HCT116 (cell line): ENCODE measurements around the gene SLC24A2. TPM values are rescaled to one million over a fixed set of nuclear protein-coding genes. Genes with fewer than 3 reads are reported as not detected.

ENCODE experiments used
- ATAC-seq: fragments of 200-7000 bp; cut with Tn5 transposase; 2 replicates; pipeline ENCODE4 v1.9.1; 2020; ENCODE audit warnings: mild to moderate bottlenecking, moderate library complexity
- BruUV-seq: library from RNA; stranded (reverse); fragments of 400-500 nt; replicated peaks from 2 replicates; lab custom pipeline; 2021; lab: Mats Ljungman, UMichigan
- CTCF ChIA-PET: fragments of 300-600 bp; sonication (Branson Sonifier 250); formaldehyde crosslinking; loops from one replicate; lab custom pipeline; 2021; ENCODE audit warnings: antibody characterized with exemption; lab: Charles Lee
- POLR2A ChIA-PET: fragments of 300-600, 350-600 bp; sonication (Branson Sonifier 250); formaldehyde crosslinking; loops from one replicate; lab custom pipeline; 2021; ENCODE audit warnings: antibody characterized with exemption; lab: Charles Lee
- RAD21 ChIA-PET, 2 experiments: fragments of 300-600 bp; sonication (Branson Sonifier 250); formaldehyde crosslinking; loops; one replicate each; lab custom pipeline; 2023; ENCODE audit warnings: low total read pairs in 2 of 2; ENCODE audit not compliant: uncharacterized antibody in 2 of 2, unreplicated experiment in 2 of 2, low non-redundant PET in 1 of 2; lab: Charles Lee
- DNase-seq: peaks from one replicate; pipeline ENCODE4 v3.0.0-alpha.2; 2010; ENCODE audit warnings: low read depth, low spot score
- H2AFZ ChIP-seq: fragments of 200-600 bp; shearing (Covaris generic), sonication (generic); 2 replicates; pipeline ENCODE4 v1.6.1; 2017; ENCODE audit warnings: low read depth, mixed run types, mixed read lengths, antibody characterized with exemption, low read length; ENCODE audit not compliant: poor library complexity, severe bottlenecking
- H3K27ac ChIP-seq: 2 replicates; pipeline ENCODE4 v1.5.1; 2012; ENCODE audit warnings: low read depth, low read length
- H3K27me3 ChIP-seq: fragments of 200-600 bp; sonication (generic); 2 replicates; pipeline ENCODE4 v1.6.1; 2016; ENCODE audit warnings: mixed run types, low read length, mixed read lengths; ENCODE audit not compliant: insufficient read depth
- H3K36me3 ChIP-seq, 2 experiments: fragments of 200-500 bp in 1 of 2; fragments of 200-600 bp in 1 of 2; sonication (Bioruptor generic) in 1 of 2; sonication (generic) in 1 of 2; 2 replicates each; pipeline versions ENCODE4 v1.5.1 to v1.6.1; 2014 to 2016; ENCODE audit warnings: low read length in 2 of 2, inconsistent platforms in 1 of 2, mixed read lengths in 1 of 2, mixed run types in 1 of 2; ENCODE audit not compliant: insufficient read depth in 2 of 2, control insufficient read depth in 1 of 2
- H3K4me1 ChIP-seq, 2 experiments: fragments of 200-600 bp in 1 of 2; sonication (generic) in 1 of 2; 2 replicates each; pipeline versions ENCODE4 v1.5.1 to v1.6.1; 2012 to 2017; ENCODE audit warnings: low read length in 2 of 2, inconsistent platforms in 1 of 2, mild to moderate bottlenecking in 1 of 2, mixed read lengths in 1 of 2, mixed run types in 1 of 2, moderate library complexity in 1 of 2; ENCODE audit not compliant: insufficient read depth in 2 of 2, control insufficient read depth in 1 of 2
- H3K4me2 ChIP-seq: fragments of 200-600 bp; sonication (generic); 2 replicates; pipeline ENCODE4 v1.6.1; 2017; ENCODE audit warnings: mixed run types, low read length, mixed read lengths
- H3K4me3 ChIP-seq, 2 experiments: fragments of 200-600 bp in 1 of 2; sonication (generic) in 1 of 2; replicated peaks in 1 of 2; 2 replicates each; pipeline ENCODE4 v1.5.1; 2011 to 2016; ENCODE audit warnings: low read length in 2 of 2, control low read depth in 1 of 2, low read depth in 1 of 2, mild to moderate bottlenecking in 1 of 2, mixed read lengths in 1 of 2, mixed run types in 1 of 2
- H3K79me2 ChIP-seq: fragments of 200-600 bp; sonication (generic); 2 replicates; pipeline ENCODE4 v1.6.1; 2017; ENCODE audit warnings: mild to moderate bottlenecking, mixed run types, low read length, moderate library complexity, mixed read lengths; ENCODE audit not compliant: insufficient read depth
- H3K9ac ChIP-seq: fragments of 200-600 bp; sonication (generic); 2 replicates; pipeline ENCODE4 v1.6.1; 2016; ENCODE audit warnings: low read length, mixed read lengths
- H3K9me2 ChIP-seq: fragments of 200-600 bp; sonication (generic), shearing (Covaris generic); 2 replicates; pipeline ENCODE4 v1.6.1; 2017; ENCODE audit warnings: mixed run types, mild to moderate bottlenecking, moderate library complexity; ENCODE audit not compliant: insufficient read depth
- H3K9me3 ChIP-seq, 2 experiments: fragments of 200-500 bp in 1 of 2; fragments of 200-600 bp in 1 of 2; sonication (Bioruptor generic) in 1 of 2; sonication (generic) in 1 of 2; 2 replicates each; pipeline ENCODE4 v1.6.1; 2014 to 2017; ENCODE audit warnings: low read length in 2 of 2, mixed read lengths in 2 of 2, inconsistent platforms in 1 of 2, low read depth in 1 of 2, mild to moderate bottlenecking in 1 of 2, mixed run types in 1 of 2, moderate library complexity in 1 of 2; ENCODE audit not compliant: control insufficient read depth in 1 of 2, insufficient read depth in 1 of 2
- H4K20me1 ChIP-seq: fragments of 200-600 bp; sonication (generic), shearing (Covaris generic); 2 replicates; pipeline ENCODE4 v1.6.1; 2017; ENCODE audit warnings: mixed run types, mild to moderate bottlenecking, moderate library complexity; ENCODE audit not compliant: insufficient read depth
- CEBPB ChIP-seq: IDR thresholded peaks from 2 replicates; pipeline ENCODE4 v1.6.1; 2012; ENCODE audit warnings: low read depth
- EGR1 ChIP-seq: IDR thresholded peaks from 2 replicates; pipeline ENCODE4 v1.6.1; 2012; ENCODE audit warnings: low read depth
- EZH2phosphoT487 ChIP-seq: fragments of 200-600 bp; IDR thresholded peaks from 2 replicates; pipeline ENCODE4 v1.6.1; 2018; ENCODE audit warnings: antibody characterized with exemption, borderline replicate concordance
- FOSL1 ChIP-seq: IDR thresholded peaks from 2 replicates; pipeline ENCODE4 v1.6.1; 2012; ENCODE audit warnings: low read depth
- JUND ChIP-seq: IDR thresholded peaks from 2 replicates; pipeline ENCODE4 v1.6.1; 2012
- POLR2A ChIP-seq: IDR thresholded peaks from 2 replicates; pipeline ENCODE4 v1.7.0; 2011; ENCODE audit warnings: borderline replicate concordance; ENCODE audit not compliant: insufficient read depth, insufficient read length; ENCODE audit errors: extremely low read depth
- POLR2AphosphoS5 ChIP-seq: IDR thresholded peaks from 2 replicates; pipeline ENCODE4 v1.6.1; 2011; ENCODE audit warnings: mild to moderate bottlenecking, low read depth, low read length, moderate library complexity
- RAD21 ChIP-seq: IDR thresholded peaks from 2 replicates; pipeline ENCODE4 v1.6.1; 2012; ENCODE audit warnings: low read depth, mild to moderate bottlenecking
- SIN3A ChIP-seq: IDR thresholded peaks from 2 replicates; pipeline ENCODE4 v1.6.1; 2012; ENCODE audit warnings: low read depth
- SP1 ChIP-seq: IDR thresholded peaks from 2 replicates; pipeline ENCODE4 v1.6.1; 2012; ENCODE audit warnings: low read depth
- SRF ChIP-seq: IDR thresholded peaks from 2 replicates; pipeline ENCODE4 v1.6.1; 2012; ENCODE audit warnings: low read depth
- TCF7L2 ChIP-seq: IDR thresholded peaks from 2 replicates; pipeline ENCODE4 v1.7.0; 2011; ENCODE audit warnings: borderline replicate concordance, inconsistent platforms; ENCODE audit not compliant: insufficient read depth, insufficient read length; ENCODE audit errors: extremely low read depth
- YY1 ChIP-seq: IDR thresholded peaks from 2 replicates; pipeline ENCODE4 v1.6.1; 2011; ENCODE audit warnings: low read length, low read depth, moderate library complexity, mild to moderate bottlenecking; ENCODE audit not compliant: insufficient replicate concordance; ENCODE audit errors: extremely low read depth
- ZFX ChIP-seq: fragments of 450-650 bp; IDR thresholded peaks from 2 replicates; pipeline ENCODE4 v1.6.1; 2017
- ZNF274 ChIP-seq: fragments of 200-500 bp; sonication (Bioruptor generic); IDR thresholded peaks from 2 replicates; pipeline ENCODE4 v1.6.1; 2014; ENCODE audit warnings: mild to moderate bottlenecking, low read depth, low read length, inconsistent platforms
- intact Hi-C: fragments of 100-400 bp; cut with micrococcal nuclease; formaldehyde crosslinking; loops from 2 replicates; pipeline ENCODE4 v1.10.0; 2022
- total RNA-seq: library from RNA; stranded (reverse); gene quantifications from one replicate; pipeline ENCODE4 v1.2.1, GENCODE V29; 2021; ENCODE audit not compliant: unreplicated experiment
- TF ChIP-seq, protein P1 (sequence below), 3 experiments: fragments of 200-600 bp in 1 of 3; sonication (generic) in 1 of 3; IDR thresholded peaks in 2 of 3; conservative IDR thresholded peaks in 1 of 3; 2 replicates each; pipeline ENCODE4 v1.5.1; 2012 to 2017; ENCODE audit warnings: low read depth in 2 of 3, low read length in 2 of 3, antibody characterized with exemption in 1 of 3, borderline replicate concordance in 1 of 3, control low read depth in 1 of 3, mild to moderate bottlenecking in 1 of 3, mixed read lengths in 1 of 3, mixed run types in 1 of 3, moderate library complexity in 1 of 3; ENCODE audit not compliant: insufficient read depth in 1 of 3
- TF ChIP-seq, protein P2 (sequence below): IDR thresholded peaks from 2 replicates; pipeline ENCODE4 v1.6.1; 2012

The SLC24A2 gene
- total RNA-seq, 1 experiment from 2014 or later = not detected

DNA sequence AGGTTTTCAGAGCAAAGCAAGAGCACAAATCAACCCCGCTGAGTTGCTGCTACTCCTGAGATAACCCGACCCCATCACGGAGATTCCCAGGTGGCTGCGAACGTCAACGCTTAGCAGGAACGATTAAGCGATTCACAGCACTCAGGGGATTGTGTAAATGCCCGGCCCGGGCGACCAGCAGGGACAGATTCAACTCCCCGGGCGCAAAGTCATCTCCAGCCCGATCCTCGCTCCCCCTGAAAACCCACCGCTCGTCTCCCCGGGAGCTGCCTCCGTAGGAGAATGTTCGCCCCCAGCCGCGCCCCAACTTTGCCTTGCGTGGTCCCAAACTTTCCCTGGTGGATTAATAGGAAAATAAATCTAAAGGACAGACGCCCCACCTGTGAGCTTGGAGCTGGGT is 685 bp downstream of the SLC24A2 start:
- no peak for ATAC-seq
- Histone ChIP-seq H3K4me3 (no peak overlapping the region), H3K9me3 (no peaks in the 10 kb centered on the region), H4K20me1 (no peaks in the 10 kb centered on the region), H3K36me3 (no peaks in the 10 kb centered on the region), H3K79me2 (no peaks in the 10 kb centered on the region), H3K9me2 (no peaks in the 10 kb centered on the region), H3K4me1 (no peaks in the 10 kb centered on the region), H3K4me2 (no peak overlapping the region), H3K9ac (no peak overlapping the region), H3K27ac (no peak overlapping the region), H3K27me3 (no peaks in the 10 kb centered on the region), H2AFZ (no peak overlapping the region)
- BruUV-seq = no TSS peak
- CTCF ChIA-PET = no interaction called here
- intact Hi-C loops = no loop called here
- RAD21 ChIA-PET = no interaction called here
- TF ChIP-seq SP1 = no peak
- no peak for TF ChIP-seq YY1
- TF ChIP-seq POLR2A = no peak
- no peak for TF ChIP-seq CEBPB
- no peak for TF ChIP-seq JUND
- no peak for TF ChIP-seq SIN3A
- TF ChIP-seq, protein P1, sequence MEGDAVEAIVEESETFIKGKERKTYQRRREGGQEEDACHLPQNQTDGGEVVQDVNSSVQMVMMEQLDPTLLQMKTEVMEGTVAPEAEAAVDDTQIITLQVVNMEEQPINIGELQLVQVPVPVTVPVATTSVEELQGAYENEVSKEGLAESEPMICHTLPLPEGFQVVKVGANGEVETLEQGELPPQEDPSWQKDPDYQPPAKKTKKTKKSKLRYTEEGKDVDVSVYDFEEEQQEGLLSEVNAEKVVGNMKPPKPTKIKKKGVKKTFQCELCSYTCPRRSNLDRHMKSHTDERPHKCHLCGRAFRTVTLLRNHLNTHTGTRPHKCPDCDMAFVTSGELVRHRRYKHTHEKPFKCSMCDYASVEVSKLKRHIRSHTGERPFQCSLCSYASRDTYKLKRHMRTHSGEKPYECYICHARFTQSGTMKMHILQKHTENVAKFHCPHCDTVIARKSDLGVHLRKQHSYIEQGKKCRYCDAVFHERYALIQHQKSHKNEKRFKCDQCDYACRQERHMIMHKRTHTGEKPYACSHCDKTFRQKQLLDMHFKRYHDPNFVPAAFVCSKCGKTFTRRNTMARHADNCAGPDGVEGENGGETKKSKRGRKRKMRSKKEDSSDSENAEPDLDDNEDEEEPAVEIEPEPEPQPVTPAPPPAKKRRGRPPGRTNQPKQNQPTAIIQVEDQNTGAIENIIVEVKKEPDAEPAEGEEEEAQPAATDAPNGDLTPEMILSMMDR (IDR thresholded peaks at IDR 0.05 in 2 of 3, conservative IDR thresholded peaks at IDR 0.05 in 1 of 3; ENCODE audit: borderline replicate concordance in 1 of 3, insufficient read depth in 1 of 3, low read depth in 2 of 3, low read length in 2 of 3) = no peak
- TF ChIP-seq EZH2phosphoT487 = no peak
- TF ChIP-seq FOSL1 = no peak
- TF ChIP-seq RAD21 = no peak
- TF ChIP-seq TCF7L2 = no peak
- no peak for TF ChIP-seq ZFX
- TF ChIP-seq, protein P2, sequence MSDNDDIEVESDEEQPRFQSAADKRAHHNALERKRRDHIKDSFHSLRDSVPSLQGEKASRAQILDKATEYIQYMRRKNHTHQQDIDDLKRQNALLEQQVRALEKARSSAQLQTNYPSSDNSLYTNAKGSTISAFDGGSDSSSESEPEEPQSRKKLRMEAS = no peak
- TF ChIP-seq POLR2AphosphoS5 = no peak
- no peak for TF ChIP-seq ZNF274
- no peak for TF ChIP-seq SRF
- no peak for TF ChIP-seq EGR1
- no peak for DNase-seq
- POLR2A ChIA-PET = no interaction called here
